Adipocyte (in vitro differentiated cells): ENCODE measurements around the gene SLC5A4.

Source experiments
- DNase-seq: peaks from one replicate; pipeline ENCODE4 v3.0.0-alpha.2; 2015; ENCODE audit warnings: low read depth
- H3K27me3 ChIP-seq: replicated peaks from 2 replicates; pipeline ENCODE4 v1.7.0; 2013; ENCODE audit warnings: mild to moderate bottlenecking, low read length, moderate library complexity; ENCODE audit not compliant: control insufficient read depth, insufficient read depth
- H3K36me3 ChIP-seq: 2 replicates; pipeline ENCODE4 v1.7.0; 2013; ENCODE audit warnings: low read length, mild to moderate bottlenecking, moderate library complexity; ENCODE audit not compliant: control insufficient read depth, insufficient read depth, severe bottlenecking
- H3K4me1 ChIP-seq: 2 replicates; pipeline ENCODE4 v1.7.0; 2013; ENCODE audit warnings: mild to moderate bottlenecking, low read length, moderate library complexity; ENCODE audit not compliant: control insufficient read depth, insufficient read depth
- H3K4me3 ChIP-seq: 2 replicates; pipeline ENCODE4 v1.7.0; 2013; ENCODE audit warnings: mild to moderate bottlenecking, low read length, moderate library complexity
- H3K9ac ChIP-seq: 2 replicates; pipeline ENCODE4 v1.7.0; 2013; ENCODE audit warnings: mild to moderate bottlenecking, low read length, moderate library complexity
- H3K9me3 ChIP-seq: 2 replicates; pipeline ENCODE4 v1.7.0; 2013; ENCODE audit warnings: mild to moderate bottlenecking, low read length, moderate library complexity; ENCODE audit not compliant: control insufficient read depth

Gene SLC5A4

DNA sequence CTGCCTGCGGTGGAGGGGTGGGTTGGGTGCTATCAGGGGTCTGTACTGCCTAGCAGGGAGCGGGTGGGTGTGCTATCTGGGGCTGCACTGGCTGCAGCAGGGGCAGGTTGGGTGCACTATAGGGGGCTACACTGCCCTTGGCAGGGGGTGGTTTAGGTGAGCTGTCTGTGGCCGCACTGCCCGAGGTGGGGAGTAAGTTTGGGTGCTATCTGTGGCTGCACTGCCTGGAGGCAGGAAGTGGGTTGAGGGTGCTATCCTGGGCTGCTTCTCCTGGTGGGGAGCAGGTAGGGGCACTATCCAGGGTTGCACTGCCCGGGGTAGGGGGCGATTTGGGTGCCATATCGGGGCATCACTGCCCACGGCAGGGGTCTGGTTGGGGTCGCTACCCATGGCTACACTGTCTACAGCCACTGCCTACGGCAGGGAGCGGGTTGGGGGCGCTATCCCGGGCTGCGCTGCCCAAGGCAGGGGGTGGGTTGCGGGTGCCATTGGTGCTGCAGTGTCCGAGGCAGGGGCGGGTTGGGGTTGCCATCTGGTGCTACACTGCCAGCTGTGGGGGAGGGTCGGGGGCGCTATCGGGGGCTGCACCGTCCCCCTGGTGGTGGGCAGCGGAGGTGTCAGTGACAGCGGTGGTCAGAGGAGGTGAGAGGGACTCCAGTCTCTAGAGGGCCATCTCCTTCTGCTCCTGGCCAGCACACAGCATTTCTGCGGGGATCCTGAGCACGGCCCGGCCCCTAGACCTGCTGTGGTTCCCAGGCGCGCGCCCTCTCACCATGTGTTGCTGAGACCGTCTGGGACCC lies 49.0 kb downstream of the SLC5A4 start:
- Histone ChIP-seq H3K4me3 (no peak overlapping the region), H3K27me3 (peaks cover 31% of the 10 kb centered on the region)

GRCh38 chr22:32204856-32205722 lies 50.1 kb downstream of the SLC5A4 start, which contains the start of gene RFPL2:
Gene RFPL2 (minus strand): TSS chr22:32205073. CDS start chr22:32202451, 2,622 bp downstream.
- no peaks in the 10 kb centered on the region for H3K36me3 ChIP-seq
- peaks cover 25% of the 10 kb centered on the region for H3K27me3 ChIP-seq
- H3K4me1 ChIP-seq: no peaks in the 10 kb centered on the region
- no peak for DNase-seq
- H3K9me3 ChIP-seq: no peaks in the 10 kb centered on the region
- H3K4me3 ChIP-seq: no peak within 1 kb of the TSS
- H3K9ac ChIP-seq: no peak within 1 kb of the TSS

More for the DNA sequence above, 49.0 kb downstream of the SLC5A4 start:
- DNase-seq: no peak
- no peaks in the 10 kb centered on the region for H3K9me3 ChIP-seq
- H3K36me3 ChIP-seq: no peaks in the 10 kb centered on the region
- H3K9ac ChIP-seq: no peak overlapping the region
- no peaks in the 10 kb centered on the region for H3K4me1 ChIP-seq

- Histone ChIP-seq H3K4me1 (no peaks in the 10 kb centered on the region), H3K9me3 (no peaks in the 10 kb centered on the region), H3K27me3 (peaks cover 25% of the 10 kb centered on the region), H3K36me3 (no peaks in the 10 kb centered on the region), H3K4me3 (no peak overlapping the region), H3K9ac (no peak overlapping the region)
- no peak for DNase-seq
Measured at GRCh38 chr22:32204040-32204855, 50.9 kb downstream of the SLC5A4 start.

GRCh38 chr22:32203181-32204039 lies 51.7 kb downstream of the SLC5A4 start:
- H3K4me3 ChIP-seq: no peak overlapping the region
- H3K9me3 ChIP-seq: no peaks in the 10 kb centered on the region
- H3K4me1 ChIP-seq: no peaks in the 10 kb centered on the region
- no peak for DNase-seq
- H3K36me3 ChIP-seq: no peaks in the 10 kb centered on the region
- H3K9ac ChIP-seq: no peak overlapping the region
- peaks cover 29% of the 10 kb centered on the region for H3K27me3 ChIP-seq

- H3K4me3 ChIP-seq: no peak overlapping the region
Measured at GRCh38 chr22:32202539-32203180, 52.5 kb downstream of the SLC5A4 start.

DNA sequence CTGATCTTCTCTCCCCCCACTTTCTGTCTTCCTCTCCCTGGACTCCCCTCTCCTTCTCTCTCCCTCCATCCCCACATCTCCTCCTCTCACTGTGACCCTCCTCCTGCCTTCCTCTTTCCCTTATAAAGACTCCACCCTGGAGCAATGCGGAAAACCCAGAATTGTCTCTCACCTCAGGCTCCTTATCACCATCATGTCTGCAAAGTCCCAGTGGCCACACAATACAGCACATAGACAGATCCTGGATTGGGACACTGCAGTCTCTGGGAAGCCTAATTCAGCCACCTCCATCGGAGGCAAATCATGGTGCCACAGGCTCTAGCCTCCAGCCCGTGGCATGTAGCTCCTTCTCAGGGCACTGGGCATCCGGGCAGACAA lies 53.0 kb downstream of the SLC5A4 start:
- H3K9me3 ChIP-seq: no peaks in the 10 kb centered on the region
- no peaks in the 10 kb centered on the region for H3K36me3 ChIP-seq
- no peak overlapping the region for H3K4me3 ChIP-seq
- DNase-seq: no peak
- no peaks in the 10 kb centered on the region for H3K4me1 ChIP-seq
- no peak overlapping the region for H3K9ac ChIP-seq
- peaks cover 29% of the 10 kb centered on the region for H3K27me3 ChIP-seq

More at GRCh38 chr22:32202539-32203180, 52.5 kb downstream of the SLC5A4 start:
- DNase-seq: peak; percentile 52
- H3K9ac ChIP-seq: no peak overlapping the region
- no peaks in the 10 kb centered on the region for H3K9me3 ChIP-seq
- H3K27me3 ChIP-seq: peaks cover 29% of the 10 kb centered on the region
- H3K36me3 ChIP-seq: no peaks in the 10 kb centered on the region
- no peaks in the 10 kb centered on the region for H3K4me1 ChIP-seq

- Histone ChIP-seq H3K4me3 (no peak overlapping the region), H3K27me3 (peaks cover 34% of the 10 kb centered on the region), H3K9ac (no peak overlapping the region), H3K36me3 (no peaks in the 10 kb centered on the region), H3K4me1 (no peaks in the 10 kb centered on the region), H3K9me3 (no peaks in the 10 kb centered on the region)
- DNase-seq: no peak
Measured at GRCh38 chr22:32200752-32201151, 54.4 kb downstream of the SLC5A4 start.

DNA sequence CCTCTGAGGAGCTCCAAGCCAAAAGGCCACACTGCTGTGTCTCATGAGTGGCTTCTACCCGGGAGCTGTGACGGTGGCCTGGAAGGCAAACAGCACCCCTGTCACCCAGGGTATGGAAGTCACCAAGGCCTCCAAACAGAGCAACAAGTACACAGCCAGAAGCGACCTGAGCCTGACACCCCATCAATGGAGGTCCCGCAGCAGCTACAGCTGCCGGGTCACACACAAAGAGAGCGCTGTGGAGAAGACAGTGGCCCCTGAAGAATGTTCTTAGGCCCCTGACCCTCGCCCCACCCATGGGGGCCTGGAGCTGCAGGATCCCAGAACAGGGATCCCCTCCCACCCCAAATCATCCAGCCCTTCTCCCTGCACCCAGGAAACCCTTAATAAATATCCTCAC lies 55.2 kb downstream of the SLC5A4 start:
- H3K4me3 ChIP-seq: no peak overlapping the region
- no peak overlapping the region for H3K9ac ChIP-seq
- no peak for DNase-seq
- H3K4me1 ChIP-seq: no peaks in the 10 kb centered on the region
- no peaks in the 10 kb centered on the region for H3K36me3 ChIP-seq
- peaks cover 34% of the 10 kb centered on the region for H3K27me3 ChIP-seq
- no peaks in the 10 kb centered on the region for H3K9me3 ChIP-seq

DNA sequence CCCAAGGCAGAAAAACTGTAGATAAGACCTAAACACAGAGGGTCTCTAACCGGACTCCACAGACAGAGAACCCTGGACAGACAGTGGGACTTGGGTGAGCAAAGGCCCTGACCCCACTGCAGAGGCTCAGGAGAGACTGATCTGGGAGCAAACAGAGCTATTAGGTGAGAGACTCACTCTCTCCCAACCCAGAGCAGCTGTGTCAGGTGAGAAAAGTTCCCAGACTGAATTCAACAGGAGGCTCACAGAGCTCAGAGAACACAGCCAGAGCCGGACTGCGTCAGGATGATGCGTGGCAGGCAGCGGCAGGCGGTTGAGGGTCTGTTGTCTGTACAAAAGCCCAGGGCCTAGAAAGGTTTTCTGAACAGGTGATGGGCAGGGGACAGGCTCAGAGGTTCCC lies 55.8 kb downstream of the SLC5A4 start:
- Histone ChIP-seq H3K9me3 (no peaks in the 10 kb centered on the region), H3K9ac (no peak overlapping the region), H3K36me3 (no peaks in the 10 kb centered on the region), H3K27me3 (peaks cover 30% of the 10 kb centered on the region), H3K4me1 (no peaks in the 10 kb centered on the region), H3K4me3 (no peak overlapping the region)
- no peak for DNase-seq
